Left renal pelvis (tissue), 4 donors: ENCODE results near the gene CBY3. TPM values are rescaled to one million over a fixed set of nuclear protein-coding genes. Genes with fewer than 3 reads are reported as not detected.
"Not testable (repeated sequence)": the region's sequence is repeated elsewhere in the genome, so short reads cannot be mapped to it uniquely, and the experiment has no call there.

Source experiments
- DNase-seq, 4 donors: peaks; one replicate each; pipeline ENCODE4 v3.0.0-alpha.2; 2013; ENCODE audit warnings: low read depth in 4 of 4, low spot score in 3 of 4
- polyA plus RNA-seq, 4 donors: library from polyadenylated mRNA; unstranded; fragments of 120-200 nt; gene quantifications; one replicate each; pipeline ENCODE4 v1.2.1, GENCODE V29; 2013; ENCODE audit not compliant: insufficient read length in 4 of 4

CBY3 gene
- 1 to 10 TPM in 1 of 4 donors, under 1 TPM in 3; 0.23 to 1.4 (median 0.27) TPM for polyA plus RNA-seq

GRCh38 chr5:179680780-179681401 is at the start of gene CBY3:
CBY3 (minus strand) TSS chr5:179681034; CDS start chr5:179680918, 116 bp downstream.
- DNase-seq, result no peak

- DNase-seq, result no peak
These were observed 49.5 kb upstream of the CBY3 start for GRCh38 chr5:179730356-179730755.

GRCh38 chr5:179729727-179730126 is 48.9 kb upstream of the CBY3 start:
- DNase-seq, result no peak

- DNase-seq, result no peak
These were observed 48.5 kb upstream of the CBY3 start for GRCh38 chr5:179729303-179729702.

DNA sequence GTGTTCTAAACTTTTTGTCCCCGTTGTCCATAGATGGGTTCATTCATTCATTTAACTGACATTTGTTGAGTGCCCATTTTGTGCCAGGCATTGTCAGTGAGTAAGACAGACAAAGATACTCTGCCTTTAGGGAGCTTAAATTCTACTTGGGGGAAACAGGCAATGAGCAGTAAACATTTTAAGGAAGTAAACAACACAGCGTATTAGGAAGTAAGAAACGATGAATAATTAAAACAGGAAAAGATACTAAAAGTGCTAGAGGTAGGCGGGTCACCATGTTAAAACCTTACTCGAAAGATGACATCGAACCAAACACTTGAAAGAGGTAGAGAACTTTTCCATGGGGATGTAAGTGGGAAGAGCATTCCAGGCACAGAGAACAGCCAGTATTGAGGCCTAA is 46.3 kb upstream of the CBY3 start:
- no peak for DNase-seq

GRCh38 chr5:179724163-179724562 is 43.3 kb upstream of the CBY3 start:
- DNase-seq, result no peak

- no peak for DNase-seq
These were observed 39.4 kb upstream of the CBY3 start for GRCh38 chr5:179720222-179720621.

GRCh38 chr5:179716286-179716685 is 35.5 kb upstream of the CBY3 start:
- DNase-seq, result no peak

- DNase-seq, result no peak
These were observed 19.6 kb upstream of the CBY3 start for GRCh38 chr5:179700401-179700918.

DNA sequence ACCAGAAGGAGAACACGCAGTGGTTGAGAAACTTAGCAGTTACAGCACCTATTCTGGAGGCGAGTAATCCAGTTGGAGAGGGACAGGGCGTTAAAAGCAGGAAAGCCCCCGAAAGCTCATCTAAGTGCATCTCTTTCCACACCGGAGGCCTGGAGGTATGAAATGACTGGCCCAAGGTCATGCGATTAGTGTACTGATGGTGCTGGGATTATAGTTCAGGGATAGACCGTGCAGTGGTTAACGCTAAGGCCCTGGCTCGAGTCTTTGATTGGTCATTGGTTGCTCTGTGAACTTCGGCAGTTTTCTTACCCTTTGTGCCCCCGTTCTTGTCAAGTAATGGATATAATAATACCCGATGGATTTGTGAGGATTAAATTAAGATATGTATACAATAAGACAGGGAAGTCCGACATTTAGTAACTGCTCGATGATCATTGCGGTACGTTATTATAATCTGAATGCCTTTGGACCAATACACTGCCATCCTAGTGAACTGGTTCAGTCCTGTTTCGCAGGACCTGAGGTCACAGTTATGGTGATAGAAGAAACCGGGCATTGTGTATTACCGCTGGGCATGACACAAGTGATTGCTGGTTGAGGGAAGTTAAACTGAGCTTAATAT is 18.9 kb upstream of the CBY3 start:
- DNase-seq, result peak in 1 of 4 donors; percentile 27

- peak in 1 of 4 donors; percentile 29 for DNase-seq
These were observed 18.2 kb upstream of the CBY3 start, which contains the start of gene CANX for GRCh38 chr5:179698935-179699615. CANX (plus strand) TSS chr5:179698967; CDS start chr5:179705682, 6,715 bp downstream.

DNA sequence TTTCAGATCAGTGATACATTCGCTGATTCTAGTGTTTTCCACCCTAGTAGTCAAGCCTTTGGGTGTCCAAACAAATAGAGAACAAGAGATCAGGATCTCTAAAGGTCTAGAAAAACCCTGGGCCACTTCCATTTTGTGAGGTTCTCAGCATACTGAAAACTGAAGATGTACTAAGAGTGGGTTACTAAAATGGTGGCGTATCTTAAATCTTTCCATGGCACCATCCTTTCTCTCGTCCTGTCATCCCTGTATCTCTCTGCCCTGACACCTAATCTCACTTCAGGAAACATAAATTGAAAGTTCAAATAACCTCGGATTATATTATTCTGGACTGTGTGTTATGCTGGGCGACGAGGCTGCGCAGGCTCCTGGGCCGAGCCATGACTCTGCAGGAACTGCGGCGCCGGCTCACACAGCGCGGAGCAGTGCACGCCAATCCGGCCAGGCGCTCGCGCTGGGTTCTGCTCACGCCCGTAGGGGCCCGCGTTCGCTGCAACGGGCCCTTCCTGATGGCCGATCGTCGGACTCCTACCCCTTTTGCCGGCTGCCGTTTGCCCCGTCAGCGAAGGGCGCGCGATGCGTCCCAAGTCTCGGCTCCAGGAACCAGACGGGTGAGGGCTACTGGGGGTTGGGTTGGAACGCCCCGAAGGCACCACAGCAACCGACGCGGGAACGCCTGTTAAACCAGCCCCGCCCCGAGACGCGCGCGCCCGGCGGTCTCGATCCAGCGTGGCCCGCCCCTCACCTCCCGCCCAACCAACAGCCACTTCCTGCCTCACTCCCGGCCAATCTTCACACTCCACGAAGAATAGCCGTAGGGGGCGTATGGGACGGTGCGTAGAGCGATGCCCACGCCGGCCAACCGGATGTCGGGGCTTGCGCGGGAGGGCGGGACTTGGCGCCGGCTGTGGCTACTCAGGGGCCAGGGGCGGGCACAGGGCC is 17.4 kb upstream of the CBY3 start:
- DNase-seq, result peak; percentile 98 to 99 (median 99)

DNA sequence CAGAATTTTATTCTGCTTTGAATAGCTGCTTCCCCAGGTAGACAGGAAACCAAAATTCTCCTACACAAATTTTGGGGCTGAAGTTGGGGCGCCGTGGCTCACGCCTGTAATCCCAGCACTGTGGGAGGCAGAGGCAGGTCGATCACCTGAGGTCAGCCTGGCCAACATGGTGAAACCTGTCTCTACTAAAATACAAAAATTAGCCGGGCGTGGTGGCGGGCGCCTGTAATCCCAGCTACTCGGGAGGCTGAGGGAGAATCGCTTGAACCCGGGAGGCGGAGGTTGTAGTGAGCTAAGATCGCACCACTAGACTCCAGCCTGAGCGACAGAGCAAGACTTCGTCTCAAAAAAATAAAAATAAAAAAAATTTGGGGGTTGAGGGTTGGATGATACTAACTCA is 16.7 kb upstream of the CBY3 start:
- DNase-seq, result not testable (repeated sequence)

DNA sequence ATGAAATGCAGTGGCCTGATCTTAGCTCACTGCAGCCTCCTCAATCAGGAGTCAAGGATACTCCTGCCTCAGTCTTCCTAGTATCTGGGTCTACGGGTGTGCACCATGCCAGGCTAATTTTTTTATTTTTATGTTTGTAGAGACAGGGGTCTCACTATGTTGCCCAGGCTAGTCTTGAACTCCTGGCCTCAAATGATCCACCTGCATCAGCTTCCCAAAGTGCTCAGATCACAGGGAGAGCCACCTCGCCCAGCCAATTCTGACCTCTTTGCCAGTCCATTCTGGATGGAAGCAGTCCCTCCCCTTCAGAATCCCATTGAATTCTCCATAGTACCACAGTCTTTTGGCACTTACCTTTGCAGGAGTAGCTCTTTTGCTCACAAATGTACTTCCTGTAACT is 16.3 kb upstream of the CBY3 start:
- DNase-seq, result no peak

- DNase-seq, result no peak
These were observed 15.8 kb upstream of the CBY3 start for GRCh38 chr5:179696603-179697002.

GRCh38 chr5:179694561-179694960 is 13.7 kb upstream of the CBY3 start:
- no peak for DNase-seq

DNA sequence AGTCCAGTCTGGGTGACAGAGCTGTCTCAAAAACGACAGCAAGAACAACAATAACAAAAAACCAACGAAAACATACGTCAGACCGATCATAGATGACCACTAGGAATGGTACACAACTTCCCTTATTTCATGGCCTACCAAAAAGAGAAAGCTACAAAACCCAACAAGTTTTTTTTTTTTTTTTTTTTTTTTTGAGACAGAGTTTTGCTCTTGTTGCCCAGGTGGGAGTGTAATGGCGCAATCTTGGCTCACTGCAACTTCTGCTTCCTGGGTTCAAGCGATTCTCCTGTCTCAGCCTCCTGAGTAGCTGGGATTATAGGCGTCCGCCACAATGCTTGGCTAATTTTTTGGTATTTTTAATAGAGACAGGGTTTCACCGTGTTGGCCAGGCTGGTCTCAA is 8.4 kb upstream of the CBY3 start:
- not testable (repeated sequence) for DNase-seq

- DNase-seq, result no peak
These were observed 637 bp downstream of the CBY3 start for GRCh38 chr5:179680014-179680779.

DNA sequence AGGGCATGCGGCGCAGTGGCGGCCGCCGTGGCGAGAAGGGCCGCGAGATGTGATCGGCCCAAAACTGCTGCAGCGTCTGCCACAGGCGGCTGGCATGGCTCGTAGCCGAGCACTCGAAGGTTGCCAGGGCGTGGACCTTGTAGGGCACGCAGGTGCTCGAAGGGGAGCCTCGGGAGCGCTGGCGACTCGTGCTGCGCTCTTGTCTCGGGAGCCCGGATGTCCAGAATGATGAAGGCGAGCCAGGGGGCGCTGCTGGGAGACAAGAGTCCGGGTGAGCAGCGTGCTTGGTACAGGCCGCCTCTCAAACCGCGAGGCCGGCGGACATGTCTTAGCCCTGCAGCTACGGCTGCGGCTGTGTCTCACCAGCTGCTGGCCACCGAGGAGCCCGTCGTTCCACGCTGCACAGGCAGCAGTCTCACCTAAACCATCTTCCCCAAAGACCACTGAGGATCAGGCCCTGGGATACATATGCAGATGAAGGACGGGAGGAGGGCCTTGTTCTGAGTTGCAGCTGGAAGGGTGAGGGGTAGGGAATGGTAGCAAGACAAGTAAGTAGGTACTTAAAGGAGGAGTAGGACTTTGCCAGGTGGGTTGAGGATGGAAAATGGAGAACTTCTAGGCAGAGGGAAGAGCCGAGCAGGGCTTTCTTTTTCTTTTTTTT is 1.7 kb downstream of the CBY3 start:
- DNase-seq, result peak in 2 of 4 donors; percentile 66 to 71
